K562 (cell line): ENCODE data around the gene GPRC5A. TPM values are rescaled to one million over a fixed set of nuclear protein-coding genes. Genes with fewer than 3 reads are reported as not detected.

ENCODE experiments used
- NCOA6 ChIP-seq: fragments of 450-650 bp; IDR thresholded peaks from 2 replicates; pipeline ENCODE4 v1.6.1; 2017; ENCODE audit warnings: mild to moderate bottlenecking
- POLR2AphosphoS5 ChIP-seq: IDR thresholded peaks from 2 replicates; pipeline ENCODE4 v1.6.1; 2011; ENCODE audit warnings: mild to moderate bottlenecking, low read depth, low read length, moderate library complexity; ENCODE audit not compliant: control insufficient read depth, insufficient read depth
- VEZF1 ChIP-seq: fragments of 200-800 bp; sonication (Bioruptor generic); IDR thresholded peaks from 2 replicates; pipeline ENCODE4 v1.6.1; 2017; ENCODE audit warnings: missing genetic modification characterization, missing compliant biosample characterization
- ZNF347 ChIP-seq: fragments of 450-650 bp; formaldehyde crosslinking; IDR thresholded peaks from 2 replicates; pipeline ENCODE4 v1.4.0; 2020; ENCODE audit warnings: low read depth, mild to moderate bottlenecking, moderate library complexity
- polyA plus RNA-seq, 8 experiments: library from polyadenylated mRNA; depleted of rRNA in 4 of 8; stranded (reverse) in 5 of 8; unstranded in 3 of 8; fragments of >200 nt; fragmentation: Nextera tagmentation in 2 of 8; fragmentation: Illumina TruSeq in 1 of 8; extraction: Ambion mirVana in 2 of 8; extraction: Trizol in 1 of 8; gene quantifications; 2 replicates each; pipeline versions ENCODE4 v1.2.1 to v1.2.3, GENCODE V29; 2011 to 2014; ENCODE audit warnings: inconsistent platforms in 1 of 8, missing spikeins in 1 of 8
- total RNA-seq, 7 experiments: library from RNA; depleted of rRNA in 6 of 7; stranded (reverse); fragments of >200 nt in 6 of 7; fragmentation: Illumina TruSeq in 2 of 7; extraction: Trizol in 2 of 7; gene quantifications; 2 replicates each; pipeline versions ENCODE4 v1.2.1 to v1.2.3, GENCODE V29; 2011 to 2021; ENCODE audit warnings: low replicate concordance in 1 of 7
- TF ChIP-seq, protein P1 (sequence below): fragments of 250-450 bp; sonication (Bioruptor Pico); IDR thresholded peaks from 2 replicates; pipeline ENCODE4 v1.4.0; 2020
- TF ChIP-seq, protein P2 (sequence below): fragments of 250-450 bp; sonication (Bioruptor Pico); IDR thresholded peaks from 2 replicates; pipeline ENCODE4 v1.6.1; 2021; ENCODE audit warnings: mild to moderate bottlenecking

The GPRC5A gene
- total and polyA plus RNA-seq, 9 of the 15 experiments (the other 6 are each of a cell fraction or from before 2014, with no cell fraction given): 0.01 to 0.64 (median 0.08) TPM; not detected in 6

DNA sequence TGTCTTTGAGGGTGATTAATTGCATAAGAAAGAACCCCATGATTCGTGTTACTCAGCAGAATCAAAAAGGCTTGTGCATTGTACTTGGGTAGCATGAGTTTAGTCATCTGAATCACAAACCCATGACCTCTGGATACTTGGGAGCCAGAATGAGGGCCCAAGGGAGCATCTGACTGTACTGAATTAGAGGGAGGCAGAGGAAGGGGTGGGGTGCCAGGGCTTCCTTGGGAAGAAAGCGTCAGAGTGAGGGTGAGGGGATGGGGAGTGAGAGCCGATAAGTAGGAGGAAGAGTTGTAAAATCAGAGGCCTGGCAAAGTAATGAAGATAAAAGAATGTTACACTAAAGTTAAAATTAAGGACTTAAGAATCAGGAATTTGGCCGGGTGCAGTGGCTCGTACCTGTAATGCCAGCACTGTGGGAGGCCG, 30.8 kb downstream of the GPRC5A start (continued):
- no peak for TF ChIP-seq VEZF1
- TF ChIP-seq, protein P1, sequence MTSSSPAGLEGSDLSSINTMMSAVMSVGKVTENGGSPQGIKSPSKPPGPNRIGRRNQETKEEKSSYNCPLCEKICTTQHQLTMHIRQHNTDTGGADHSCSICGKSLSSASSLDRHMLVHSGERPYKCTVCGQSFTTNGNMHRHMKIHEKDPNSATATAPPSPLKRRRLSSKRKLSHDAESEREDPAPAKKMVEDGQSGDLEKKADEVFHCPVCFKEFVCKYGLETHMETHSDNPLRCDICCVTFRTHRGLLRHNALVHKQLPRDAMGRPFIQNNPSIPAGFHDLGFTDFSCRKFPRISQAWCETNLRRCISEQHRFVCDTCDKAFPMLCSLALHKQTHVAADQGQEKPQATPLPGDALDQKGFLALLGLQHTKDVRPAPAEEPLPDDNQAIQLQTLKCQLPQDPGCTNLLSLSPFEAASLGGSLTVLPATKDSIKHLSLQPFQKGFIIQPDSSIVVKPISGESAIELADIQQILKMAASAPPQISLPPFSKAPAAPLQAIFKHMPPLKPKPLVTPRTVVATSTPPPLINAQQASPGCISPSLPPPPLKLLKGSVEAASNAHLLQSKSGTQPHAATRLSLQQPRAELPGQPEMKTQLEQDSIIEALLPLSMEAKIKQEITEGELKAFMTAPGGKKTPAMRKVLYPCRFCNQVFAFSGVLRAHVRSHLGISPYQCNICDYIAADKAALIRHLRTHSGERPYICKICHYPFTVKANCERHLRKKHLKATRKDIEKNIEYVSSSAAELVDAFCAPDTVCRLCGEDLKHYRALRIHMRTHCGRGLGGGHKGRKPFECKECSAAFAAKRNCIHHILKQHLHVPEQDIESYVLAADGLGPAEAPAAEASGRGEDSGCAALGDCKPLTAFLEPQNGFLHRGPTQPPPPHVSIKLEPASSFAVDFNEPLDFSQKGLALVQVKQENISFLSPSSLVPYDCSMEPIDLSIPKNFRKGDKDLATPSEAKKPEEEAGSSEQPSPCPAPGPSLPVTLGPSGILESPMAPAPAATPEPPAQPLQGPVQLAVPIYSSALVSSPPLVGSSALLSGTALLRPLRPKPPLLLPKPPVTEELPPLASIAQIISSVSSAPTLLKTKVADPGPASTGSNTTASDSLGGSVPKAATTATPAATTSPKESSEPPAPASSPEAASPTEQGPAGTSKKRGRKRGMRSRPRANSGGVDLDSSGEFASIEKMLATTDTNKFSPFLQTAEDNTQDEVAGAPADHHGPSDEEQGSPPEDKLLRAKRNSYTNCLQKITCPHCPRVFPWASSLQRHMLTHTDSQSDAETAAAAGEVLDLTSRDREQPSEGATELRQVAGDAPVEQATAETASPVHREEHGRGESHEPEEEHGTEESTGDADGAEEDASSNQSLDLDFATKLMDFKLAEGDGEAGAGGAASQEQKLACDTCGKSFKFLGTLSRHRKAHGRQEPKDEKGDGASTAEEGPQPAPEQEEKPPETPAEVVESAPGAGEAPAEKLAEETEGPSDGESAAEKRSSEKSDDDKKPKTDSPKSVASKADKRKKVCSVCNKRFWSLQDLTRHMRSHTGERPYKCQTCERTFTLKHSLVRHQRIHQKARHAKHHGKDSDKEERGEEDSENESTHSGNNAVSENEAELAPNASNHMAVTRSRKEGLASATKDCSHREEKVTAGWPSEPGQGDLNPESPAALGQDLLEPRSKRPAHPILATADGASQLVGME (CRISPR knock-in tag): no peak
- TF ChIP-seq, protein P2, sequence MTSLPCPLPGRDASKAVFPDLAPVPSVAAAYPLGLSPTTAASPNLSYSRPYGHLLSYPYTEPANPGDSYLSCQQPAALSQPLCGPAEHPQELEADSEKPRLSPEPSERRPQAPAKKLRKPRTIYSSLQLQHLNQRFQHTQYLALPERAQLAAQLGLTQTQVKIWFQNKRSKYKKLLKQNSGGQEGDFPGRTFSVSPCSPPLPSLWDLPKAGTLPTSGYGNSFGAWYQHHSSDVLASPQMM (CRISPR knock-in tag): no peak
- no peak for TF ChIP-seq ZNF347 (CRISPR knock-in tag)
- no peak for TF ChIP-seq POLR2AphosphoS5
- no peak for TF ChIP-seq NCOA6
